Embryonic facial prominence (tissue), 1 donor: Measurements from ENCODE around the gene GALNT12.

Experiments
- DNase-seq: peaks from one replicate; pipeline ENCODE4 v3.0.0-alpha.2; 2016; ENCODE audit errors: extremely low spot score

GALNT12 gene

GRCh38 chr9:98781588-98782383, 25.7 kb upstream of the GALNT12 start:
- DNase-seq = no peak

- no peak for DNase-seq
These were observed 23.8 kb upstream of the GALNT12 start for GRCh38 chr9:98783518-98784226.

- DNase-seq = no peak
These were observed 22.4 kb upstream of the GALNT12 start for GRCh38 chr9:98784831-98785806.

- no peak for DNase-seq
These were observed 20.5 kb upstream of the GALNT12 start for GRCh38 chr9:98786750-98787510.

- DNase-seq = no peak
These were observed 19.6 kb upstream of the GALNT12 start for GRCh38 chr9:98787766-98788335.

- DNase-seq = no peak
These were observed 17.9 kb upstream of the GALNT12 start for GRCh38 chr9:98789483-98790133.

- DNase-seq = no peak
These were observed 17.2 kb upstream of the GALNT12 start for GRCh38 chr9:98790134-98790841.

- DNase-seq = no peak
These were observed 16.4 kb upstream of the GALNT12 start for GRCh38 chr9:98790842-98791607.

- DNase-seq = no peak
These were observed 15.6 kb upstream of the GALNT12 start for GRCh38 chr9:98791608-98792490.

GRCh38 chr9:98793031-98793430, 14.4 kb upstream of the GALNT12 start:
- no peak for DNase-seq

GRCh38 chr9:98794802-98795201, 12.7 kb upstream of the GALNT12 start:
- DNase-seq = no peak

GRCh38 chr9:98795295-98795955, 12.0 kb upstream of the GALNT12 start:
- no peak for DNase-seq

GRCh38 chr9:98795970-98796363, 11.5 kb upstream of the GALNT12 start:
- no peak for DNase-seq

GRCh38 chr9:98796364-98797101, 10.9 kb upstream of the GALNT12 start, which contains the start of gene ANKS6:
Gene ANKS6 (minus strand): TSS chr9:98796555. CDS start chr9:98796491, 64 bp downstream.
- DNase-seq = peak; percentile 57

- no peak for DNase-seq
These were observed 10.0 kb upstream of the GALNT12 start for GRCh38 chr9:98797491-98797890.

GRCh38 chr9:98798254-98798653, 9.2 kb upstream of the GALNT12 start:
- no peak for DNase-seq

- no peak for DNase-seq
These were observed 5.9 kb upstream of the GALNT12 start for GRCh38 chr9:98801561-98801960.
